Measurements from ENCODE around the gene SAMD13.

GRCh38 chr1:84253891-84254290 is 47.6 kb upstream of the SAMD13 start:
- TF ChIP-seq CTCF (IDR thresholded peaks at IDR 0.05) (no peak), TCF7L2 (IDR thresholded peaks at IDR 0.05; ENCODE audit: low read depth, low read length) (peak; percentile 30; the same call in 1 of the 2 replicates)

Data from Panc1 (cell line).